Hepatocyte (in vitro differentiated cells): ENCODE measurements around the gene ODC1. TPM values are rescaled to one million over a fixed set of nuclear protein-coding genes. Genes with fewer than 3 reads are reported as not detected.

ENCODE experiments used
- DNase-seq: peaks from one replicate; pipeline ENCODE4 v3.0.0-alpha.2; 2016; ENCODE audit warnings: low spot score
- H2AFZ ChIP-seq: fragments of 200-600 bp; sonication (generic); 2 replicates; pipeline ENCODE4 v1.6.0; 2016; ENCODE audit warnings: antibody characterized with exemption, mild to moderate bottlenecking
- H3K27ac ChIP-seq: fragments of 200-600 bp; sonication (generic); 2 replicates; pipeline ENCODE4 v1.5.1; 2016; ENCODE audit warnings: mild to moderate bottlenecking
- H3K27me3 ChIP-seq: fragments of 200-600 bp; sonication (generic); 2 replicates; pipeline ENCODE4 v1.6.1; 2016
- H3K36me3 ChIP-seq: fragments of 200-600 bp; sonication (generic); replicated peaks from 2 replicates; pipeline ENCODE4 v1.5.1; 2016; ENCODE audit warnings: low read depth; ENCODE audit not compliant: insufficient read depth
- H3K4me1 ChIP-seq: fragments of 200-600 bp; sonication (generic); 2 replicates; pipeline ENCODE4 v1.5.1; 2016; ENCODE audit warnings: mild to moderate bottlenecking, moderate library complexity; ENCODE audit not compliant: insufficient read depth
- H3K4me2 ChIP-seq: fragments of 200-600 bp; sonication (generic); 2 replicates; pipeline ENCODE4 v1.6.0; 2016
- H3K4me3 ChIP-seq: fragments of 200-600 bp; sonication (generic); 2 replicates; pipeline ENCODE4 v1.5.1; 2016; ENCODE audit warnings: mild to moderate bottlenecking
- H3K79me2 ChIP-seq: fragments of 200-600 bp; sonication (generic); 2 replicates; pipeline ENCODE4 v1.6.0; 2017; ENCODE audit warnings: mild to moderate bottlenecking
- H3K9me2 ChIP-seq: fragments of 200-600 bp; sonication (generic); replicated peaks from 2 replicates; pipeline ENCODE4 v1.6.0; 2017; ENCODE audit warnings: mild to moderate bottlenecking; ENCODE audit not compliant: insufficient read depth
- H3K9me3 ChIP-seq: fragments of 200-600 bp; sonication (generic); 2 replicates; pipeline ENCODE4 v1.5.1; 2016; ENCODE audit warnings: low read depth, mild to moderate bottlenecking
- H4K20me1 ChIP-seq: fragments of 200-600 bp; sonication (generic); 2 replicates; pipeline ENCODE4 v1.6.0; 2016; ENCODE audit warnings: mild to moderate bottlenecking; ENCODE audit not compliant: insufficient read depth, poor library complexity, severe bottlenecking
- CTCF ChIP-seq: fragments of 200-600 bp; sonication (generic); IDR thresholded peaks from 2 replicates; pipeline ENCODE4 v1.5.1; 2016; ENCODE audit warnings: antibody characterized with exemption, mild to moderate bottlenecking; ENCODE audit not compliant: poor library complexity
- EZH2 ChIP-seq: fragments of 200-600 bp; sonication (generic); IDR thresholded peaks from 2 replicates; pipeline ENCODE4 v1.6.1; 2016; ENCODE audit warnings: antibody characterized with exemption, mild to moderate bottlenecking, borderline replicate concordance
- EZH2phosphoT487 ChIP-seq: fragments of 200-600 bp; sonication (generic); IDR thresholded peaks from one replicate; pipeline ENCODE4 v1.6.1; 2018; ENCODE audit warnings: antibody characterized with exemption, mild to moderate bottlenecking, low read depth, moderate library complexity; ENCODE audit not compliant: unreplicated experiment, severe bottlenecking
- WGBS: methylation state at CpG from one replicate; pipeline ENCODE4 v1.1.6; 2016; ENCODE audit warnings: low lambda C conversion rate; ENCODE audit errors: missing lambda C conversion rate; 5-methylcytosine and 5-hydroxymethylcytosine counted together
- polyA plus RNA-seq: library from polyadenylated mRNA; unstranded; fragments of >200 nt; fragmentation: Nextera tagmentation; extraction: Ambion mirVana; gene quantifications from 2 replicates; pipeline ENCODE4 v1.2.1, GENCODE V29; 2016
- total RNA-seq: library from RNA; depleted of rRNA; stranded (reverse); fragments of >200 nt; gene quantifications from 2 replicates; pipeline ENCODE4 v1.2.3, GENCODE V29; 2014

ODC1 gene
- total and polyA plus RNA-seq, 2 experiments from 2014 or later = 92.8 to 165 TPM

GRCh38 chr2:10392951-10393639 lies 55.0 kb downstream of the ODC1 start:
- Histone ChIP-seq H3K9me3 (no peaks in the 10 kb centered on the region), H3K27ac (no peak overlapping the region), H3K4me3 (no peak overlapping the region), H3K9me2 (no peaks in the 10 kb centered on the region), H3K79me2 (peaks cover 19% of the 10 kb centered on the region), H4K20me1 (no peaks in the 10 kb centered on the region), H3K4me1 (peaks cover 11% of the 10 kb centered on the region), H2AFZ (no peak overlapping the region), H3K4me2 (no peak overlapping the region), H3K36me3 (no peaks in the 10 kb centered on the region), H3K27me3 (no peaks in the 10 kb centered on the region)
- 83% methylated on average over 9 of the region's 9 CpGs for WGBS
- no peak for DNase-seq
- TF ChIP-seq EZH2phosphoT487 = no peak
- no peak for TF ChIP-seq EZH2
- no peak for TF ChIP-seq CTCF

DNA sequence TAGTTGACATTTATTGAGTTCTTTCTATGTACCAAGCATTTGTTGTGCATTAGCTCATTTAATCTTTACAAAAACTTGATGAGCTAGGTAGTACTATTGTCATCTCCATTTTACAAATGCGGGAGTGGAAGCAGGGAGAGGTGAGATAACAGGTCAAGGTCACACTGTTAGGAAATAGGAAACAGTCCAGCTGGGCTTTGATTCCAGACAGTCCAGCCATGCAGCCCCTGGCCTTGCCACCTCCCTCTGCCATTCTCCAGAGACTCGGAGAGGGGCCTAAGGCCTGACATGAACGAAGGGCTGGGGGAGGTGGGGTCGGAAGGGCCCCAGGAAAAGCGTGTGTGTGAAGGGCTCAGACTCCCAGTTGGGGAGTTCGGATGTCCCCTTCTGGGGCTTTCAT lies 55.6 kb downstream of the ODC1 start:
- TF ChIP-seq EZH2 (no peak), EZH2phosphoT487 (no peak), CTCF (no peak)
- Histone ChIP-seq H4K20me1 (no peaks in the 10 kb centered on the region), H3K9me2 (no peaks in the 10 kb centered on the region), H3K79me2 (peaks cover 19% of the 10 kb centered on the region), H3K4me1 (peaks cover 11% of the 10 kb centered on the region), H3K9me3 (no peaks in the 10 kb centered on the region), H3K27me3 (no peaks in the 10 kb centered on the region), H3K36me3 (no peaks in the 10 kb centered on the region), H3K4me3 (no peak overlapping the region), H2AFZ (no peak overlapping the region), H3K4me2 (no peak overlapping the region), H3K27ac (no peak overlapping the region)
- no peak for DNase-seq
- WGBS = 78% methylated on average over 6 of the region's 6 CpGs

DNA sequence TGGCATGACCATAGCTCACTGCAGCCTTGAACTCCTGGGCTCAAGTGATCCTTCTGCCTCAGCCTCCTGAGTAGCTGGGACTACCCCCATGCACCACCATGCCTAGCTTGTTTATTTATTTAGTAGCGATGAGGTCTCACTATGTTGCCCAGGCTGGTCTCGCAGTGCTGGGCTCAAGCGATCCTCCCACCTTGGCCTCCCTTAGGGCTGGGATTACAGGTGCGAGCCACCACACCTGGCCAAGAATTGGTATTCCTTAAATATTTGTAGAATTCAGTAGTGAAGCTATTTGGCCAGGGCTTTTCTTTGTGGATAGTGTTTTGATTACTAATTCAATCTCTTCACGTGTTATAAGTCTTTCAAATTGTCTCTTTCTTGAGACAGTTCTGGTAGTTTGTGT lies 56.0 kb downstream of the ODC1 start:
- no peak overlapping the region for H3K4me2 ChIP-seq
- no peaks in the 10 kb centered on the region for H3K36me3 ChIP-seq
- no peak for TF ChIP-seq CTCF
- TF ChIP-seq EZH2phosphoT487 = no peak
- no peak for TF ChIP-seq EZH2
- H3K4me1 ChIP-seq = peaks cover 11% of the 10 kb centered on the region
- 95% methylated on average over 5 of the region's 5 CpGs for WGBS
- no peak for DNase-seq
- H2AFZ ChIP-seq = no peak overlapping the region
- H3K9me2 ChIP-seq = no peaks in the 10 kb centered on the region
- H3K9me3 ChIP-seq = no peaks in the 10 kb centered on the region
- H3K27ac ChIP-seq = no peak overlapping the region
- no peak overlapping the region for H3K4me3 ChIP-seq
- H3K79me2 ChIP-seq = peaks cover 19% of the 10 kb centered on the region
- H4K20me1 ChIP-seq = no peaks in the 10 kb centered on the region
- no peaks in the 10 kb centered on the region for H3K27me3 ChIP-seq
